Measurements from ENCODE around the gene ARL1. TPM values are rescaled to one million over a fixed set of nuclear protein-coding genes. Genes with fewer than 3 reads are reported as not detected.

ARL1 gene
- total RNA-seq, 2 donors from 2014 or later: 52.4 to 58.7 TPM

GRCh38 chr12:101372431-101372830 is 35.1 kb downstream of the ARL1 start:
- ATAC-seq (no peak), DNase-seq (no peak)
- Histone ChIP-seq H3K27me3 (no peaks in the 10 kb centered on the region), H3K4me3 (no peak overlapping the region), H3K4me1 (no peaks in the 10 kb centered on the region), H3K9me3 (no peaks in the 10 kb centered on the region), H3K36me3 (replicated peaks in 1 of 2; ENCODE audit: insufficient read depth in 1 of 2, low read depth in 2 of 2) (peaks cover 4 to 18% of the 10 kb centered on the region in 2 donors), H3K27ac (no peak overlapping the region)
- WGBS, 2 donors: 85 to 92% methylated on average over 1 of the region's 1 CpG
- intact Hi-C loops (cut with DNase I): no loop called here
- TF ChIP-seq CTCF (IDR thresholded peaks at IDR 0.05): no peak
- TF ChIP-seq POLR2A (IDR thresholded peaks at IDR 0.05): no peak

- no peak overlapping the region for H3K4me3 ChIP-seq
- H3K4me1 ChIP-seq: no peaks in the 10 kb centered on the region
- DNase-seq (no peak), ATAC-seq (no peak)
- TF ChIP-seq CTCF (IDR thresholded peaks at IDR 0.05) (no peak), POLR2A (IDR thresholded peaks at IDR 0.05) (no peak)
- WGBS, 2 donors: 94 to 95% methylated on average over 6 of the region's 6 CpGs
- intact Hi-C loops (cut with DNase I): no loop called here
- no peak overlapping the region for H3K27ac ChIP-seq
- H3K36me3 ChIP-seq (replicated peaks in 1 of 2; ENCODE audit: insufficient read depth in 1 of 2, low read depth in 2 of 2): peaks cover 4 to 14% of the 10 kb centered on the region in 2 donors
- no peaks in the 10 kb centered on the region for H3K27me3 ChIP-seq
- no peaks in the 10 kb centered on the region for H3K9me3 ChIP-seq
Observed at GRCh38 chr12:101368016-101368415, 39.6 kb downstream of the ARL1 start.

GRCh38 chr12:101361455-101361854 is 46.1 kb downstream of the ARL1 start:
- Histone ChIP-seq H3K27me3 (no peaks in the 10 kb centered on the region), H3K4me3 (no peak overlapping the region), H3K4me1 (no peaks in the 10 kb centered on the region), H3K27ac (no peak overlapping the region), H3K9me3 (no peaks in the 10 kb centered on the region), H3K36me3 (replicated peaks in 1 of 2; ENCODE audit: insufficient read depth in 1 of 2, low read depth in 2 of 2) (peaks cover 0 to 14% of the 10 kb centered on the region in 2 donors)
- 93 to 97% methylated on average over 8 of the region's 8 CpGs for WGBS, 2 donors
- ATAC-seq (no peak), DNase-seq (no peak)
- TF ChIP-seq POLR2A (IDR thresholded peaks at IDR 0.05) (no peak), CTCF (IDR thresholded peaks at IDR 0.05) (no peak)
- intact Hi-C loops (cut with DNase I): no loop called here

GRCh38 chr12:101356794-101357193 is 50.8 kb downstream of the ARL1 start:
- Histone ChIP-seq H3K36me3 (replicated peaks in 1 of 2; ENCODE audit: insufficient read depth in 1 of 2, low read depth in 2 of 2) (peaks cover 6 to 9% of the 10 kb centered on the region in 2 donors), H3K27ac (no peak overlapping the region), H3K9me3 (no peaks in the 10 kb centered on the region), H3K27me3 (no peaks in the 10 kb centered on the region), H3K4me3 (no peak overlapping the region), H3K4me1 (peaks cover 6% of the 10 kb centered on the region)
- ATAC-seq: no peak
- TF ChIP-seq CTCF (IDR thresholded peaks at IDR 0.05): no peak
- TF ChIP-seq POLR2A (IDR thresholded peaks at IDR 0.05): no peak
- DNase-seq: no peak
- 78 to 91% methylated on average over 5 of the region's 5 CpGs for WGBS, 2 donors
- intact Hi-C loops (cut with DNase I): no loop called here

GRCh38 chr12:101351682-101352081 is 55.9 kb downstream of the ARL1 start:
- no peak for TF ChIP-seq POLR2A (IDR thresholded peaks at IDR 0.05)
- no peak for TF ChIP-seq CTCF (IDR thresholded peaks at IDR 0.05)

More at GRCh38 chr12:101351682-101352081, 55.9 kb downstream of the ARL1 start:
- H3K36me3 ChIP-seq (replicated peaks in 1 of 2; ENCODE audit: insufficient read depth in 1 of 2, low read depth in 2 of 2): peaks cover 5 to 6% of the 10 kb centered on the region in 2 donors
- H3K27me3 ChIP-seq: no peaks in the 10 kb centered on the region
- H3K27ac ChIP-seq: no peak overlapping the region
- peaks cover 6% of the 10 kb centered on the region for H3K4me1 ChIP-seq
- ATAC-seq (no peak), DNase-seq (no peak)
- intact Hi-C loops (cut with DNase I): no loop called here
- 95 to 98% methylated on average over 4 of the region's 4 CpGs for WGBS, 2 donors
- H3K9me3 ChIP-seq: no peaks in the 10 kb centered on the region
- no peak overlapping the region for H3K4me3 ChIP-seq
